ENCODE measurements around the gene SMG5.

The SMG5 gene

DNA sequence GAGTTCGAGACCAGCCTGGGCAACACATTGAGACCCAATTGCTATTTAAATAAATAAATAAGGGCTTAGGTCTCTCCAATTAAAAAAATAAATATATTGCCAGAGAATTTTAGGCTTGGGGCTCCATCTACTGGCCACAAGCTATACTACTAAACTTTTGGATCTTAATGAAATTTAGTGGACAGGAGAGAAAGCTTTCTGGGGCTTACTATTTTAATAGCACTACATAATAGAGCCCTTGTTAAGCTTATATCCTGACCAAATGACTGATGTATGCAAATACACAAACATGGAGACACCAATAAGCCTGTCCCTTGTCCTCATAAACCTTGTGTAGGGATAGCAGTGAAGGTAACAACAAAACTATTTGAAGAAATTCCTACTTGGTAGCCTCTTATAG lies 37.0 kb upstream of the SMG5 start:
- CTCF ChIA-PET = interaction anchor here (0.5 to 2.4 kb wide), 27 partner anchors 9 to 1190 kb away, joined by 3 to 14 read pairs (median 4); partner anchors contain the start of genes CCT3, GLMP and TSACC
- no peak overlapping the region for H3K4me3 ChIP-seq (ENCODE audit: low read depth, low read length)
- no peaks in the 10 kb centered on the region for H3K9me3 ChIP-seq (ENCODE audit: control insufficient read depth, insufficient read depth, low read depth, low read length)
- no peak overlapping the region for H3K27ac ChIP-seq (ENCODE audit: extremely low read depth, low read depth, low read length)
- POLR2A ChIA-PET = interaction anchor here (1.4 kb wide), 1 partner anchor 37 kb away, joined by 6 read pairs; the partner anchor contains the start of gene SMG5
- H3K36me3 ChIP-seq (ENCODE audit: control insufficient read depth in 2 of 2, insufficient read depth in 1 of 2, low read length in 2 of 2) = peaks cover 92 to 96% of the 10 kb centered on the region in 2 experiments
- no peak for TF ChIP-seq KLF9 (tag by site-specific recombination; IDR thresholded peaks at IDR 0.05; ENCODE audit: low read depth)
- TF ChIP-seq, protein P1, sequence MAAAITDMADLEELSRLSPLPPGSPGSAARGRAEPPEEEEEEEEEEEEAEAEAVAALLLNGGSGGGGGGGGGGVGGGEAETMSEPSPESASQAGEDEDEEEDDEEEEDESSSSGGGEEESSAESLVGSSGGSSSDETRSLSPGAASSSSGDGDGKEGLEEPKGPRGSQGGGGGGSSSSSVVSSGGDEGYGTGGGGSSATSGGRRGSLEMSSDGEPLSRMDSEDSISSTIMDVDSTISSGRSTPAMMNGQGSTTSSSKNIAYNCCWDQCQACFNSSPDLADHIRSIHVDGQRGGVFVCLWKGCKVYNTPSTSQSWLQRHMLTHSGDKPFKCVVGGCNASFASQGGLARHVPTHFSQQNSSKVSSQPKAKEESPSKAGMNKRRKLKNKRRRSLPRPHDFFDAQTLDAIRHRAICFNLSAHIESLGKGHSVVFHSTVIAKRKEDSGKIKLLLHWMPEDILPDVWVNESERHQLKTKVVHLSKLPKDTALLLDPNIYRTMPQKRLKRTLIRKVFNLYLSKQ (tag by site-specific recombination; IDR thresholded peaks at IDR 0.05; ENCODE audit: borderline replicate concordance) = no peak
- no peak for TF ChIP-seq ZNF121 (tag by site-specific recombination; IDR thresholded peaks at IDR 0.05)
- TF ChIP-seq ZNF654 (tag by site-specific recombination; IDR thresholded peaks at IDR 0.05; ENCODE audit: low read depth) = peak; percentile 52
- H3K4me1 ChIP-seq (ENCODE audit: control insufficient read depth, insufficient read depth, low read length) = no peaks in the 10 kb centered on the region

DNA sequence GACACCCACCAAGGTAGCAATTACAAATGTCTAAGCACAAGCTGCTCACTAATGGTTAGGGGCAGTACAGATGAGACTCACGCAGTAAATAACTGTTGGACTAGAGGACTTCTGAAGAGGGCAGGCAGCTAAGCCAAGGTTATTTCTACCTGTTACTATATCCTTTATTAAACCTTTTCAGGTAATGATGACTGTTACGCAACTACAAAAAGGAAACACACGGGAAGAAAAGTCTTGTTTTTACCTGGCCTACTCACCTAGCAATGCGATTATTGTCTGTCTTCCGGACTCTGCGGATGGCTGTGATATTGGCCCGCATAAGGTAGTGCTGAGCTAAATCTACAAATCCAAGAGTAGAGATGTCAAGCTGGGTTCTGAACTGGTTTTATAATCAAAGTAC lies 34.3 kb upstream of the SMG5 start:
- Histone ChIP-seq H3K36me3 (ENCODE audit: control insufficient read depth in 2 of 2, insufficient read depth in 1 of 2, low read length in 2 of 2) (peaks cover 94 to 100% of the 10 kb centered on the region in 2 experiments), H3K9me3 (ENCODE audit: control insufficient read depth, insufficient read depth, low read depth, low read length) (no peaks in the 10 kb centered on the region), H3K4me3 (ENCODE audit: low read depth, low read length) (no peak overlapping the region), H3K27ac (ENCODE audit: extremely low read depth, low read depth, low read length) (no peak overlapping the region), H3K4me1 (ENCODE audit: control insufficient read depth, insufficient read depth, low read length) (no peaks in the 10 kb centered on the region)
- ChIA-PET CTCF (no interaction called here), POLR2A (interaction anchor here (0.7 to 1.2 kb wide), 2 partner anchors 21 to 195 kb away, joined by 3 read pairs; partner anchors contain the start of genes CCT3 and TSACC)
- TF ChIP-seq ZNF146 (tag by site-specific recombination; IDR thresholded peaks at IDR 0.05) = no peak
- TF ChIP-seq ZNF596 (tag by site-specific recombination; IDR thresholded peaks at IDR 0.05) = no peak
- TF ChIP-seq SP7 (tag by site-specific recombination; IDR thresholded peaks at IDR 0.05) = no peak
- no peak for TF ChIP-seq ZNF19 (tag by site-specific recombination; IDR thresholded peaks at IDR 0.05; ENCODE audit: low read depth)
- no peak for TF ChIP-seq ZNF510 (tag by site-specific recombination; IDR thresholded peaks at IDR 0.05; ENCODE audit: insufficient replicate concordance)
- no peak for TF ChIP-seq ZNF624 (tag by site-specific recombination; IDR thresholded peaks at IDR 0.05)
- no peak for TF ChIP-seq ZSCAN30 (tag by site-specific recombination; IDR thresholded peaks at IDR 0.05)
- no peak for TF ChIP-seq ZNF211 (tag by site-specific recombination; IDR thresholded peaks at IDR 0.05; ENCODE audit: low read depth)

DNA sequence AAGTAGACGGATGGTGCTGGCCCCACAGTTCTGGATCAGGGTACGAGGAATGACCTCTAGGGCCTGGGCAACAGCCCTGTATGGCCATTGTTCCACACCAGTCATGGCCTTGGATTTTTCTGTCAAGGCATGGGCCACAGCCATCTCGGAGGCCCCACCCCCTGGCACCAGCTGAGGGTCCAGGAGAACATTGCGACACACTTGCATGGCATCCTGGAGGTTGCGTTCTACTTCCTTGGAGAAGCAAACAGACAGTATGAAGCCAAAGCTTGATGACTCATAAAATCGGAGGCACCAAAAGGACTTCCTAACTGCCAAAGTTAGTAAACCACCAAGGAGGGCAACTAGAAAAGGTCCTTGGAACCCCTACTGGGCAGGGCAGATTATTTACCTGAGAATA lies 28.3 kb upstream of the SMG5 start:
- Histone ChIP-seq H3K9me3 (ENCODE audit: control insufficient read depth, insufficient read depth, low read depth, low read length) (no peaks in the 10 kb centered on the region), H3K4me1 (ENCODE audit: control insufficient read depth, insufficient read depth, low read length) (no peaks in the 10 kb centered on the region), H3K36me3 (ENCODE audit: control insufficient read depth in 2 of 2, insufficient read depth in 1 of 2, low read length in 2 of 2) (peaks cover 88 to 98% of the 10 kb centered on the region in 2 experiments), H3K4me3 (ENCODE audit: low read depth, low read length) (no peak overlapping the region), H3K27ac (ENCODE audit: extremely low read depth, low read depth, low read length) (no peak overlapping the region; the same call in 1 of the 2 replicates)
- ChIA-PET POLR2A (interaction anchor here (1.2 to 1.4 kb wide), 2 partner anchors 28 to 37 kb away, joined by 3 read pairs; no protein-coding TSS in a partner anchor), CTCF (interaction anchor here (0.6 kb wide), 1 partner anchor 26 kb away, joined by 3 read pairs; no protein-coding TSS in a partner anchor)
- TF ChIP-seq, protein P2, sequence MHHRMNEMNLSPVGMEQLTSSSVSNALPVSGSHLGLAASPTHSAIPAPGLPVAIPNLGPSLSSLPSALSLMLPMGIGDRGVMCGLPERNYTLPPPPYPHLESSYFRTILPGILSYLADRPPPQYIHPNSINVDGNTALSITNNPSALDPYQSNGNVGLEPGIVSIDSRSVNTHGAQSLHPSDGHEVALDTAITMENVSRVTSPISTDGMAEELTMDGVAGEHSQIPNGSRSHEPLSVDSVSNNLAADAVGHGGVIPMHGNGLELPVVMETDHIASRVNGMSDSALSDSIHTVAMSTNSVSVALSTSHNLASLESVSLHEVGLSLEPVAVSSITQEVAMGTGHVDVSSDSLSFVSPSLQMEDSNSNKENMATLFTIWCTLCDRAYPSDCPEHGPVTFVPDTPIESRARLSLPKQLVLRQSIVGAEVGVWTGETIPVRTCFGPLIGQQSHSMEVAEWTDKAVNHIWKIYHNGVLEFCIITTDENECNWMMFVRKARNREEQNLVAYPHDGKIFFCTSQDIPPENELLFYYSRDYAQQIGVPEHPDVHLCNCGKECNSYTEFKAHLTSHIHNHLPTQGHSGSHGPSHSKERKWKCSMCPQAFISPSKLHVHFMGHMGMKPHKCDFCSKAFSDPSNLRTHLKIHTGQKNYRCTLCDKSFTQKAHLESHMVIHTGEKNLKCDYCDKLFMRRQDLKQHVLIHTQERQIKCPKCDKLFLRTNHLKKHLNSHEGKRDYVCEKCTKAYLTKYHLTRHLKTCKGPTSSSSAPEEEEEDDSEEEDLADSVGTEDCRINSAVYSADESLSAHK (tag by site-specific recombination; IDR thresholded peaks at IDR 0.05) = no peak
- TF ChIP-seq, protein P1 (tag by site-specific recombination; IDR thresholded peaks at IDR 0.05; ENCODE audit: borderline replicate concordance) = no peak
- TF ChIP-seq ZNF175 (tag by site-specific recombination; IDR thresholded peaks at IDR 0.05) (no peak), ZNF473 (tag by site-specific recombination; IDR thresholded peaks at IDR 0.05) (no peak), ZNF426 (tag by site-specific recombination; IDR thresholded peaks at IDR 0.05) (no peak), ZNF184 (tag by site-specific recombination; IDR thresholded peaks at IDR 0.05) (no peak), IKZF3 (tag by site-specific recombination; IDR thresholded peaks at IDR 0.05) (no peak), YY2 (tag by site-specific recombination; IDR thresholded peaks at IDR 0.05) (no peak)
- TF ChIP-seq, protein P3, sequence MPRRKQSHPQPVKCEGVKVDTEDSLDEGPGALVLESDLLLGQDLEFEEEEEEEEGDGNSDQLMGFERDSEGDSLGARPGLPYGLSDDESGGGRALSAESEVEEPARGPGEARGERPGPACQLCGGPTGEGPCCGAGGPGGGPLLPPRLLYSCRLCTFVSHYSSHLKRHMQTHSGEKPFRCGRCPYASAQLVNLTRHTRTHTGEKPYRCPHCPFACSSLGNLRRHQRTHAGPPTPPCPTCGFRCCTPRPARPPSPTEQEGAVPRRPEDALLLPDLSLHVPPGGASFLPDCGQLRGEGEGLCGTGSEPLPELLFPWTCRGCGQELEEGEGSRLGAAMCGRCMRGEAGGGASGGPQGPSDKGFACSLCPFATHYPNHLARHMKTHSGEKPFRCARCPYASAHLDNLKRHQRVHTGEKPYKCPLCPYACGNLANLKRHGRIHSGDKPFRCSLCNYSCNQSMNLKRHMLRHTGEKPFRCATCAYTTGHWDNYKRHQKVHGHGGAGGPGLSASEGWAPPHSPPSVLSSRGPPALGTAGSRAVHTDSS (tag by site-specific recombination; IDR thresholded peaks at IDR 0.05) = no peak
- TF ChIP-seq, protein P4, sequence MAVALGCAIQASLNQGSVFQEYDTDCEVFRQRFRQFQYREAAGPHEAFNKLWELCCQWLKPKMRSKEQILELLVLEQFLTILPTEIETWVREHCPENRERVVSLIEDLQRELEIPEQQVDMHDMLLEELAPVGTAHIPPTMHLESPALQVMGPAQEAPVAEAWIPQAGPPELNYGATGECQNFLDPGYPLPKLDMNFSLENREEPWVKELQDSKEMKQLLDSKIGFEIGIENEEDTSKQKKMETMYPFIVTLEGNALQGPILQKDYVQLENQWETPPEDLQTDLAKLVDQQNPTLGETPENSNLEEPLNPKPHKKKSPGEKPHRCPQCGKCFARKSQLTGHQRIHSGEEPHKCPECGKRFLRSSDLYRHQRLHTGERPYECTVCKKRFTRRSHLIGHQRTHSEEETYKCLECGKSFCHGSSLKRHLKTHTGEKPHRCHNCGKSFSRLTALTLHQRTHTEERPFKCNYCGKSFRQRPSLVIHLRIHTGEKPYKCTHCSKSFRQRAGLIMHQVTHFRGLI (tag by site-specific recombination; IDR thresholded peaks at IDR 0.05) = no peak
- TF ChIP-seq, protein P5, sequence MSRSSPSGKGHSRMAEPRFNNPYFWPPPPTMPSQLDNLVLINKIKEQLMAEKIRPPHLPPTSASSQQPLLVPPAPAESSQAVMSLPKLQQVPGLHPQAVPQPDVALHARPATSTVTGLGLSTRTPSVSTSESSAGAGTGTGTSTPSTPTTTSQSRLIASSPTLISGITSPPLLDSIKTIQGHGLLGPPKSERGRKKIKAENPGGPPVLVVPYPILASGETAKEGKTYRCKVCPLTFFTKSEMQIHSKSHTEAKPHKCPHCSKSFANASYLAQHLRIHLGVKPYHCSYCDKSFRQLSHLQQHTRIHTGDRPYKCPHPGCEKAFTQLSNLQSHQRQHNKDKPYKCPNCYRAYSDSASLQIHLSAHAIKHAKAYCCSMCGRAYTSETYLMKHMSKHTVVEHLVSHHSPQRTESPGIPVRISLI (tag by site-specific recombination; IDR thresholded peaks at IDR 0.05) = no peak

Data from HEK293 (cell line).